ENCODE results near the gene ERICH4. TPM values are rescaled to one million over a fixed set of nuclear protein-coding genes. Genes with fewer than 3 reads are reported as not detected.
A peak's percentile ranks its signal among the peaks of the same experiment; 100 is the strongest.

ERICH4 gene
- polyA plus RNA-seq, 1 of the 3 experiments (the other 2 are of a cell fraction) = not detected

- H3K9ac ChIP-seq = no peak overlapping the region
- 74% methylated on average over 23 of the region's 23 CpGs for WGBS (ENCODE audit: low lambda C conversion rate)
- no peaks in the 10 kb centered on the region for H3K27me3 ChIP-seq (ENCODE audit: insufficient read depth)
- H3F3A ChIP-seq (replicated peaks; ENCODE audit: insufficient read depth) = peaks cover 6% of the 10 kb centered on the region
- POLR2A ChIA-PET = interaction anchor here (1.0 to 1.5 kb wide), 2 partner anchors 12 kb away, joined by 6 to 7 read pairs; partner anchors contain the start of gene DMAC2
- H3K4me3 ChIP-seq (ENCODE audit: low read depth in 2 of 2, low read length in 1 of 2) = no peak overlapping the region
- H3K36me3 ChIP-seq (replicated peaks in 1 of 2; ENCODE audit: control insufficient read depth in 1 of 2, insufficient read depth in 2 of 2, low read length in 1 of 2) = peaks cover 0 to 20% of the 10 kb centered on the region in 2 experiments
- TF ChIP-seq USF2 (IDR thresholded peaks at IDR 0.05; ENCODE audit: borderline replicate concordance, low read depth, low read length) (no peak), FOXJ3 (CRISPR knock-in tag; IDR thresholded peaks at IDR 0.05) (no peak), GABPA (IDR thresholded peaks at IDR 0.05; ENCODE audit: low read depth) (no peak), MXI1 (IDR thresholded peaks at IDR 0.05; ENCODE audit: low read depth, low read length) (no peak), ZBTB33 (IDR thresholded peaks at IDR 0.05; ENCODE audit: borderline replicate concordance, low read depth) (no peak), YY1 (IDR thresholded peaks at IDR 0.05; ENCODE audit: low read depth) (no peak), TEAD4 (IDR thresholded peaks at IDR 0.05; ENCODE audit: borderline replicate concordance, insufficient read depth) (no peak), EP300 (IDR thresholded peaks at IDR 0.05; ENCODE audit: borderline replicate concordance in 1 of 2, low read depth in 1 of 2, low read length in 1 of 2) (no peak), RCOR1 (IDR thresholded peaks at IDR 0.05; ENCODE audit: low read length) (no peak), IRF3 (IDR thresholded peaks at IDR 0.05; ENCODE audit: low read depth, low read length) (no peak), REST (IDR thresholded peaks at IDR 0.05; ENCODE audit: low read depth, low read length) (no peak), MEF2A (IDR thresholded peaks at IDR 0.05; ENCODE audit: borderline replicate concordance, low read depth) (no peak), SIN3A (IDR thresholded peaks at IDR 0.05; ENCODE audit: borderline replicate concordance, low read depth, low read length) (no peak), CHD2 (IDR thresholded peaks at IDR 0.05; ENCODE audit: low read length, partially characterized antibody) (no peak), TAF1 (IDR thresholded peaks at IDR 0.05; ENCODE audit: borderline replicate concordance, low read depth, low read length) (no peak), ELF1 (IDR thresholded peaks at IDR 0.05) (no peak), USF1 (IDR thresholded peaks at IDR 0.05; ENCODE audit: borderline replicate concordance, low read depth) (no peak)
- H3K4me1 ChIP-seq (ENCODE audit: control insufficient read depth in 1 of 2, insufficient read depth in 2 of 2, low read depth in 1 of 2, low read length in 1 of 2) = peaks cover 0 to 7% of the 10 kb centered on the region in 2 experiments; a peak in 1 of 4 replicates
- H3K79me2 ChIP-seq (ENCODE audit: insufficient read depth) = no peaks in the 10 kb centered on the region
- CTCF ChIA-PET = interaction anchor here (1.3 to 1.7 kb wide), 4 partner anchors 11 to 169 kb away, joined by 3 to 9 read pairs (median 4); partner anchors contain the start of gene DMAC2
- H3K27ac ChIP-seq (ENCODE audit: low read depth in 2 of 2, low read length in 1 of 2) = no peak overlapping the region; a peak in 1 of 4 replicates
- no peaks in the 10 kb centered on the region for H3K9me3 ChIP-seq
- no peaks in the 10 kb centered on the region for H3K9me2 ChIP-seq
- no peaks in the 10 kb centered on the region for H4K20me1 ChIP-seq (ENCODE audit: insufficient read depth)
- H2AFZ ChIP-seq (ENCODE audit: low read depth) = no peak overlapping the region
- peak; percentile 56 for DNase-seq
- H3K4me2 ChIP-seq = no peak overlapping the region
Measured at GRCh38 chr19:41427647-41428480, 15.1 kb upstream of the ERICH4 start.

All from SK-N-SH (cell line).